ENCODE data around the gene GLUD2.

DNA sequence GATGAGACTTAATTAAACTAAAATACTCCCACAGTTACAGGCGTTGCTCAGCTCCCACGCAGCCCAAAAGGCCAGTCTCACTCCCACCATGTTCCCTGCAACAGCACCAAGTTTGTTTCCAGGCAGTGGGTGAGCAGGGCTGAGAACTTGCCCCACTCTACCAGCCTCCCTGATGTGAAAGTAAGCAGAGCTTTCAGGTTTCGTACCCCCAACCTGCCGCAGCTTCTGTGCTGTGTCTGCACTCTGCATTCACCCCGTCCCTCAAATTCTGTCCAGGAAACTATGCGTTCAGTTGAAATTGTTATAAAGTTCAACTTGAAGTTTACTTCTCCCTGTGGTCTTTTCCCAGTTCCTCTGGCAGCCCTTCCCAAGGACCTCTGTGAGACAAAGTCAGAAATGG lies 17.2 kb downstream of the GLUD2 start:
- TF ChIP-seq, protein P1, sequence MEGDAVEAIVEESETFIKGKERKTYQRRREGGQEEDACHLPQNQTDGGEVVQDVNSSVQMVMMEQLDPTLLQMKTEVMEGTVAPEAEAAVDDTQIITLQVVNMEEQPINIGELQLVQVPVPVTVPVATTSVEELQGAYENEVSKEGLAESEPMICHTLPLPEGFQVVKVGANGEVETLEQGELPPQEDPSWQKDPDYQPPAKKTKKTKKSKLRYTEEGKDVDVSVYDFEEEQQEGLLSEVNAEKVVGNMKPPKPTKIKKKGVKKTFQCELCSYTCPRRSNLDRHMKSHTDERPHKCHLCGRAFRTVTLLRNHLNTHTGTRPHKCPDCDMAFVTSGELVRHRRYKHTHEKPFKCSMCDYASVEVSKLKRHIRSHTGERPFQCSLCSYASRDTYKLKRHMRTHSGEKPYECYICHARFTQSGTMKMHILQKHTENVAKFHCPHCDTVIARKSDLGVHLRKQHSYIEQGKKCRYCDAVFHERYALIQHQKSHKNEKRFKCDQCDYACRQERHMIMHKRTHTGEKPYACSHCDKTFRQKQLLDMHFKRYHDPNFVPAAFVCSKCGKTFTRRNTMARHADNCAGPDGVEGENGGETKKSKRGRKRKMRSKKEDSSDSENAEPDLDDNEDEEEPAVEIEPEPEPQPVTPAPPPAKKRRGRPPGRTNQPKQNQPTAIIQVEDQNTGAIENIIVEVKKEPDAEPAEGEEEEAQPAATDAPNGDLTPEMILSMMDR (IDR thresholded peaks at IDR 0.05), result no peak
- TF ChIP-seq POLR2A (IDR thresholded peaks at IDR 0.05), result no peak

Data from right lobe of liver (tissue), 4 donors.